H1 (cell line): ENCODE data around the gene SIX1. TPM values are rescaled to one million over a fixed set of nuclear protein-coding genes. Genes with fewer than 3 reads are reported as not detected.

ENCODE experiments used
- CTCF ChIA-PET: fragments of 300-600 bp; sonication (Branson Sonifier 250); formaldehyde crosslinking; loops from one replicate; lab custom pipeline; 2021; ENCODE audit not compliant: partially characterized antibody; lab: Charles Lee
- POLR2A ChIA-PET: fragments of 300-600 bp; sonication (Branson Sonifier 250); formaldehyde crosslinking; loops from one replicate; lab custom pipeline; 2021; ENCODE audit warnings: inconsistent platforms; ENCODE audit not compliant: partially characterized antibody; lab: Charles Lee
- DNase-seq, 2 experiments: peaks; one replicate each; pipeline versions ENCODE4 v3.0.0 to v3.0.0-alpha.2; 2010 to 2022; ENCODE audit warnings: low spot score in 2 of 2, low read depth in 1 of 2, mixed read lengths in 1 of 2
- FAIRE-seq: peaks from 2 replicates; lab custom pipeline; 2011; peaks lifted over from hg19 to GRCh38; lab: Jason Lieb, UNC
- H2AFZ ChIP-seq: 2 replicates; pipeline ENCODE4 v1.8.1; 2012; ENCODE audit warnings: low read length, inconsistent platforms
- H2AK5ac ChIP-seq: 2 replicates; pipeline ENCODE4 v1.6.1; 2013; ENCODE audit warnings: low read depth, low read length
- H2BK120ac ChIP-seq: replicated peaks from 2 replicates; pipeline ENCODE3; 2013; ENCODE audit warnings: low read depth, low read length, inconsistent platforms
- H2BK12ac ChIP-seq: 2 replicates; pipeline ENCODE4 v1.6.1; 2013; ENCODE audit warnings: low read depth, low read length
- H2BK15ac ChIP-seq: 2 replicates; pipeline ENCODE4 v1.6.1; 2013; ENCODE audit warnings: low read length
- H2BK20ac ChIP-seq: 2 replicates; pipeline ENCODE4 v1.6.1; 2013; ENCODE audit warnings: low read length
- H2BK5ac ChIP-seq: 2 replicates; pipeline ENCODE4 v1.6.1; 2013; ENCODE audit warnings: low read depth, low read length
- H3K14ac ChIP-seq: 2 replicates; pipeline ENCODE4 v1.6.1; 2013; ENCODE audit warnings: inconsistent platforms; ENCODE audit not compliant: insufficient read length
- H3K18ac ChIP-seq: 2 replicates; pipeline ENCODE4 v1.6.1; 2013; ENCODE audit warnings: low read length; ENCODE audit errors: extremely low read depth
- H3K23ac ChIP-seq: 2 replicates; pipeline ENCODE4 v1.6.1; 2013; ENCODE audit warnings: inconsistent platforms; ENCODE audit not compliant: insufficient read length
- H3K23me2 ChIP-seq: 2 replicates; pipeline ENCODE4 v1.6.1; 2013; ENCODE audit warnings: low read depth, low read length
- H3K27ac ChIP-seq: 2 replicates; pipeline ENCODE4 v1.6.1; 2011; ENCODE audit warnings: low read depth, low read length, inconsistent platforms
- H3K27me3 ChIP-seq, 4 experiments: replicated peaks in 1 of 4; 1 replicate in 1 of 4; 2 replicates in 3 of 4; pipeline versions ENCODE4 v1.6.1 to v1.8.1; 2011 to 2013; ENCODE audit warnings: low read length in 3 of 4, mild to moderate bottlenecking in 3 of 4, inconsistent platforms in 2 of 4, mixed read lengths in 2 of 4, moderate library complexity in 1 of 4; ENCODE audit not compliant: control insufficient read depth in 3 of 4, insufficient read depth in 3 of 4; ENCODE audit errors: extremely low read depth in 1 of 4
- H3K36me3 ChIP-seq, 4 experiments: 2 replicates each; pipeline versions ENCODE4 v1.6.1 to v1.8.1; 2011 to 2013; ENCODE audit warnings: mild to moderate bottlenecking in 4 of 4, low read length in 3 of 4, moderate library complexity in 2 of 4, control low read depth in 1 of 4, inconsistent platforms in 1 of 4; ENCODE audit not compliant: insufficient read depth in 4 of 4, control insufficient read depth in 2 of 4
- H3K4ac ChIP-seq: replicated peaks from 2 replicates; pipeline ENCODE3; 2013; ENCODE audit warnings: low read length, low read depth, mixed read lengths, inconsistent platforms; ENCODE audit not compliant: insufficient read length
- H3K4me1 ChIP-seq, 4 experiments: replicated peaks in 1 of 4; 1 replicate in 1 of 4; 2 replicates in 3 of 4; pipeline versions ENCODE4 v1.6.1 to v1.8.1; 2011 to 2013; ENCODE audit warnings: low read length in 3 of 4, inconsistent platforms in 2 of 4, mixed read lengths in 1 of 4; ENCODE audit not compliant: insufficient read depth in 4 of 4, control insufficient read depth in 3 of 4
- H3K4me2 ChIP-seq, 2 experiments: 2 replicates each; pipeline versions ENCODE4 v1.6.1 to v1.8.1; 2011 to 2013; ENCODE audit warnings: low read depth in 2 of 2, low read length in 2 of 2, control low read depth in 1 of 2, inconsistent platforms in 1 of 2, mild to moderate bottlenecking in 1 of 2; ENCODE audit not compliant: insufficient read depth in 1 of 2
- H3K4me3 ChIP-seq, 4 experiments: fragments of 200-600, 300-600 bp in 1 of 4; sonication (generic), shearing (Covaris generic), sonication (Bioruptor Twin) in 1 of 4; 2 replicates each; pipeline versions ENCODE4 v1.5.1 to v1.8.1; 2011 to 2016; ENCODE audit warnings: low read length in 4 of 4, low read depth in 3 of 4, control low read depth in 2 of 4, inconsistent platforms in 2 of 4, mild to moderate bottlenecking in 2 of 4, mixed read lengths in 1 of 4, moderate library complexity in 1 of 4; ENCODE audit not compliant: insufficient read depth in 2 of 4; ENCODE audit errors: extremely low read depth in 1 of 4
- H3K56ac ChIP-seq: replicated peaks from 2 replicates; pipeline ENCODE3; 2013; ENCODE audit warnings: low read depth, mild to moderate bottlenecking, mixed read lengths, low read length, inconsistent platforms; ENCODE audit not compliant: insufficient read length
- H3K79me1 ChIP-seq: 2 replicates; pipeline ENCODE4 v1.6.1; 2013; ENCODE audit warnings: low read depth, low read length, control low read depth
- H3K79me2 ChIP-seq, 2 experiments: 2 replicates each; pipeline versions ENCODE4 v1.6.1 to v1.8.1; 2012 to 2013; ENCODE audit warnings: low read length in 2 of 2, mild to moderate bottlenecking in 2 of 2, inconsistent platforms in 1 of 2; ENCODE audit not compliant: insufficient read depth in 2 of 2, control insufficient read depth in 1 of 2
- H3K9ac ChIP-seq, 4 experiments: replicated peaks in 1 of 4; 1 replicate in 1 of 4; 2 replicates in 3 of 4; pipeline versions ENCODE4 v1.6.1 to v1.8.1; 2011 to 2013; ENCODE audit warnings: low read depth in 3 of 4, low read length in 3 of 4, control low read depth in 2 of 4, mild to moderate bottlenecking in 2 of 4, moderate library complexity in 2 of 4, inconsistent platforms in 1 of 4; ENCODE audit errors: extremely low read depth in 1 of 4
- H3K9me3 ChIP-seq, 2 experiments: 2 replicates each; pipeline versions ENCODE4 v1.6.1 to v1.8.1; 2012 to 2013; ENCODE audit warnings: mild to moderate bottlenecking in 2 of 2, moderate library complexity in 2 of 2, control low read depth in 1 of 2, inconsistent platforms in 1 of 2, low read depth in 1 of 2, low read length in 1 of 2, mixed read lengths in 1 of 2; ENCODE audit not compliant: insufficient read depth in 2 of 2
- H4K20me1 ChIP-seq, 2 experiments: replicated peaks in 1 of 2; 2 replicates each; pipeline versions ENCODE3 to v1.8.1; 2011 to 2013; ENCODE audit warnings: inconsistent platforms in 2 of 2, low read length in 2 of 2, mild to moderate bottlenecking in 1 of 2; ENCODE audit not compliant: insufficient read depth in 2 of 2, control insufficient read depth in 1 of 2
- H4K5ac ChIP-seq: 2 replicates; pipeline ENCODE4 v1.6.1; 2013; ENCODE audit warnings: low read length, low read depth, mixed read lengths, inconsistent platforms; ENCODE audit not compliant: insufficient read length
- H4K8ac ChIP-seq: 2 replicates; pipeline ENCODE4 v1.8.0; 2013; ENCODE audit warnings: mild to moderate bottlenecking, moderate library complexity, low read length, inconsistent platforms; ENCODE audit not compliant: insufficient read depth; ENCODE audit errors: extremely low read depth
- H4K91ac ChIP-seq: replicated peaks from 2 replicates; pipeline ENCODE3; 2013; ENCODE audit warnings: low read length, mixed read lengths, inconsistent platforms; ENCODE audit not compliant: insufficient read length
- ASH2L ChIP-seq: fragments of 200-600, 300-600 bp; sonication (generic); IDR thresholded peaks from one replicate; pipeline ENCODE4 v1.7.1; 2017; ENCODE audit warnings: low read length
- BACH1 ChIP-seq: IDR thresholded peaks from 2 replicates; pipeline ENCODE4 v1.6.1; 2012; ENCODE audit warnings: low read length, improper control_type of control experiment
- EGR1 ChIP-seq: IDR thresholded peaks from 2 replicates; pipeline ENCODE4 v1.6.1; 2011; ENCODE audit warnings: low read depth, low read length, borderline replicate concordance
- EZH2 ChIP-seq: fragments of 200-600 bp; sonication (generic); IDR thresholded peaks from 2 replicates; pipeline ENCODE4 v1.7.1; 2012; ENCODE audit warnings: low read depth, mild to moderate bottlenecking, moderate library complexity, low read length, inconsistent platforms; ENCODE audit not compliant: severe bottlenecking
- MAX ChIP-seq: IDR thresholded peaks from 2 replicates; pipeline ENCODE4 v1.6.1; 2012; ENCODE audit warnings: inconsistent platforms
- WGBS, 2 experiments: shearing (Covaris generic) in 1 of 2; methylation state at CpG; one replicate each; pipeline versions ENCODE4 v1.1.6 to v1.1.7; 2013 to 2015; ENCODE audit warnings: low lambda C conversion rate in 2 of 2, mixed read lengths in 2 of 2, inconsistent platforms in 1 of 2, low coverage in 1 of 2, missing lambda C conversion rate in 1 of 2; ENCODE audit not compliant: insufficient replicate concordance in 2 of 2, insufficient coverage in 1 of 2, insufficient read length in 1 of 2; ENCODE audit errors: extremely low coverage in 1 of 2, missing lambda C conversion rate in 1 of 2; 5-methylcytosine and 5-hydroxymethylcytosine counted together
- polyA plus RNA-seq, 7 experiments: library from polyadenylated mRNA; depleted of rRNA in 3 of 7; stranded (reverse) in 5 of 7; unstranded in 2 of 7; fragments of >200 nt in 5 of 7; fragments of 200-250 nt in 2 of 7; gene quantifications; 1 replicate in 5 of 7; 2 replicates in 1 of 7; 4 replicates in 1 of 7; pipeline versions ENCODE4 v1.2.1 to v1.2.3, GENCODE V29; 2011 to 2013; ENCODE audit warnings: missing spikeins in 2 of 7, mixed read lengths in 2 of 7
- total RNA-seq: library from RNA; stranded (reverse); fragmentation: NEBNext Ultra II Directional; extraction: Animal tissue kit (Norgen Biotek cat#: 25700); gene quantifications from 2 replicates; pipeline ENCODE4 v1.2.1, GENCODE V29; 2021

SIX1 gene
- total and polyA plus RNA-seq, 2 of the 8 experiments (the other 6 are each of a cell fraction or from before 2014, with no cell fraction given): 0.03 to 0.69 TPM

DNA sequence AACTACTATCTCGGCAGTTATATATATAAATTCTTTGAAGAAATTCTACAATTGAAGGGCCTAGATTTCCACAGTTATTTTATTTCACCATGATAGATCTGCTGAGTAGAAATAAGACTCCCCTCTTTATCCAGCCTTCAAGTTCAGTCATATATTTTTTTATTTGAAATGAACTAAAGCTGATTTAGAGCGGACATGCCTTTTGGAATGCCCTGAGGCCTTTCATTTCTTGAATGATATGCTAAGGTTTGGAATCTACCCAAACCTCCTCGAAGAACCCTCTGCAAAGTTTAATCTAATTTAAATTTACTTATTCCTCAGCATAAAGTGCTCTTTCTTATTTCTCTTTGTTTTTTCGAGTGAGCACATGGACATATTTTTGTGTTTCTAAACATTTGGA, 15.1 kb downstream of the SIX1 start:
- ChIA-PET POLR2A (interaction anchor here (0.6 kb wide), 1 partner anchor 9 kb away, joined by 3 read pairs; no protein-coding TSS in a partner anchor), CTCF (interaction anchor here (1.6 to 2.1 kb wide), 3 partner anchors 8 to 20 kb away, joined by 3 to 9 read pairs (median 4); no protein-coding TSS in a partner anchor)
- Histone ChIP-seq H4K5ac (no peak overlapping the region), H3K4me3 (no peak overlapping the region), H2BK120ac (no peak overlapping the region), H4K91ac (no peak overlapping the region), H3K23ac (no peak overlapping the region), H3K14ac (no peak overlapping the region), H3K36me3 (no peaks in the 10 kb centered on the region), H3K4me1 (peaks cover 4 to 7% (median 5%) of the 10 kb centered on the region in 4 experiments; a peak in 6 of 7 replicates), H3K27me3 (peaks cover 11 to 37% (median 26%) of the 10 kb centered on the region in 4 experiments), H2BK15ac (no peak overlapping the region), H3K56ac (no peak overlapping the region), H3K4me2 (no peak overlapping the region), H2BK12ac (no peak overlapping the region), H2AK5ac (no peak overlapping the region), H3K4ac (no peak overlapping the region), H3K9me3 (no peaks in the 10 kb centered on the region), H3K79me2 (no peaks in the 10 kb centered on the region), H3K9ac (no peak overlapping the region), H3K18ac (no peak overlapping the region), H2BK5ac (no peak overlapping the region), H4K20me1 (no peaks in the 10 kb centered on the region), H2AFZ (no peak overlapping the region), H3K23me2 (peaks cover 8% of the 10 kb centered on the region; the same call in 1 of the 2 replicates), H4K8ac (no peak overlapping the region), H3K27ac (no peak overlapping the region), H2BK20ac (no peak overlapping the region), H3K79me1 (no peaks in the 10 kb centered on the region)
- no peak for TF ChIP-seq EZH2
- no peak for TF ChIP-seq BACH1
- TF ChIP-seq EGR1: no peak
- TF ChIP-seq MAX: no peak
- no peak for TF ChIP-seq ASH2L
- WGBS, 2 experiments: 86% methylated on average over 4 of the region's 4 CpGs; no CpG with 5 or more reads in 1 of the 2 experiments
- no peak for DNase-seq
- no peak for FAIRE-seq
